ENCODE measurements around the gene OR2A5. TPM values are rescaled to one million over a fixed set of nuclear protein-coding genes. Genes with fewer than 3 reads are reported as not detected.

Gene OR2A5, protein sequence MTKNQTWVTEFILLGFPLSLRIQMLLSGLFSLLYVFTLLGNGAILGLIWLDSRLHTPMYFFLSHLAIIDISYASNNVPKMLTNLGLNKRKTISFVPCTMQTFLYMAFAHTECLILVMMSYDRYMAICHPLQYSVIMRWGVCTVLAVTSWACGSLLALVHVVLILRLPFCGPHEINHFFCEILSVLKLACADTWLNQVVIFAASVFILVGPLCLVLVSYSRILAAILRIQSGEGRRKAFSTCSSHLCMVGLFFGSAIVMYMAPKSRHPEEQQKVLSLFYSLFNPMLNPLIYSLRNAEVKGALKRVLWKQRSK
- polyA plus RNA-seq (2013): not detected in 2 replicates

DNA sequence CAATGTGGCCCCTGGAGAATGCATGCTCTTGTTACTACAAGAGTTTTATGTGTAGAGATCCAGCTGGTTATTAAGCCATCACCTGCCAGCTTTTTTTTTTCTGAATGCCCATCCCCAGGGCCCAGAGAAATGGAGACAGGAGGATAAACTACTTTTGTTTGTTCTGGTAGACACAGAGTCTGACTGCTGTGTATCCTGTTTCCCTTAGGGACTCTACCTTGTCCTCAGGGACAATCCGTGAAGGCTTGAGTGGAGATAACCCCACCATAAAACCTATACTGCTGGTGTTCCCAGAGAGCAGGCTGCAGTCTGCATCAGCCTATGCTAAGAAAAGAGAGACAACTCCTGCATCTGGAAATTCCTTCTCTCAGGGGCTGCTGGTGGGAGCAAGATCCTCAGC lies at the start of gene OR2A5:
Gene OR2A5, plus strand, starts transcription at position 301 of the 400 bp plus-strand sequence. CDS start 1,454 bp downstream, outside the sequence.
- H2BK120ac ChIP-seq (ENCODE audit: insufficient read depth, low read length, poor library complexity): no peak within 1 kb of the TSS
- H3K4ac ChIP-seq (ENCODE audit: low read depth, low read length): no peak within 1 kb of the TSS
- no peaks in the 10 kb centered on the region for H3K79me2 ChIP-seq (ENCODE audit: control insufficient read depth, insufficient read depth, low read length, poor library complexity)
- no peak within 1 kb of the TSS for H4K91ac ChIP-seq (ENCODE audit: low read depth, low read length)
- DNase-seq: no peak
- H3K9ac ChIP-seq (ENCODE audit: low read length): peak within 1 kb of the TSS; percentile 58
- H3K36me3 ChIP-seq (ENCODE audit: control insufficient read depth in 1 of 2, insufficient read depth in 2 of 2, low read length in 2 of 2): no peaks in the 10 kb centered on the region
- H3K23ac ChIP-seq (ENCODE audit: low read length): no peak within 1 kb of the TSS
- no peaks in the 10 kb centered on the region for H3K27me3 ChIP-seq (ENCODE audit: insufficient read depth, low read length)
- no peak within 1 kb of the TSS for H2AK5ac ChIP-seq (ENCODE audit: low read length)
- no peak within 1 kb of the TSS for H3K4me2 ChIP-seq (ENCODE audit: low read length)
- H3K9me3 ChIP-seq (ENCODE audit: insufficient read depth, low read depth, low read length): no peaks in the 10 kb centered on the region
- H3K79me1 ChIP-seq (ENCODE audit: low read length): no peaks in the 10 kb centered on the region
- no peak within 1 kb of the TSS for H3K4me3 ChIP-seq (ENCODE audit: low read depth, low read length)
- no peak within 1 kb of the TSS for H2BK12ac ChIP-seq (ENCODE audit: low read length)
- H3K27ac ChIP-seq (ENCODE audit: low read depth, low read length): no peak within 1 kb of the TSS
- no peak within 1 kb of the TSS for H4K12ac ChIP-seq (ENCODE audit: low read depth, low read length)
- H2AFZ ChIP-seq (ENCODE audit: insufficient read depth, low read length, poor library complexity): no peak within 1 kb of the TSS
- no CpG with 5 or more reads among the region's 1 CpG for WGBS (ENCODE audit: extremely low coverage, insufficient coverage, insufficient read length)
- no peaks in the 10 kb centered on the region for H3K4me1 ChIP-seq (ENCODE audit: control insufficient read depth in 1 of 2, insufficient read depth in 2 of 2, low read length in 2 of 2)
- H4K8ac ChIP-seq (ENCODE audit: low read depth, low read length): no peak within 1 kb of the TSS
- no peak within 1 kb of the TSS for H3K18ac ChIP-seq (ENCODE audit: low read length)
- no peak within 1 kb of the TSS for H2BK5ac ChIP-seq (ENCODE audit: low read depth, low read length, poor library complexity)
- H3K14ac ChIP-seq (ENCODE audit: low read length): no peak within 1 kb of the TSS

DNA sequence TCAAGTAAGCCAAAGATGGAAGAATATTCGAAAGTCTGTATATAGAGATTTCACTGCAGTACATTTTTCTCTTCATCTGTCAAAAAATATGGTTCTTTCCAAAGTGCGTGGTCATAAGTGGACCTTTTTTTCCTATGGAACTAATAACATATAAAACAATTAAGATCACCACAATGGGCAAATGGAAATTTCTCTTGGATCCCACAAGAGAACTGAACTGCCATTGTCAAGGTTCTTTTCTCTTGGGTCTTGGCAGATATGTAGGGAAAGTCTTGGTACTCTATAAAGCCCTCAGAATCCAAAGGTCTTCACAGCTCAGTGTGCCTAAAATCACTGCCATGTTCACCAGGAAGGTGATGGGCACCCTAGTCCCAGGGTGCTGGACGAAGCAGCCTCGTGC lies 48.7 kb upstream of the OR2A5 start, which contains the start of gene OR6B1:
Gene OR6B1, plus strand, starts transcription at position 301 of the 400 bp plus-strand sequence. CDS start 3,677 bp downstream, outside the sequence.
- DNase-seq: no peak
- WGBS (ENCODE audit: extremely low coverage, insufficient coverage, insufficient read length): no CpG with 5 or more reads among the region's 4 CpGs
- H3K14ac ChIP-seq (ENCODE audit: low read length): no peak within 1 kb of the TSS
- H3K23ac ChIP-seq (ENCODE audit: low read length): no peak within 1 kb of the TSS
- no peak within 1 kb of the TSS for H4K12ac ChIP-seq (ENCODE audit: low read depth, low read length)
- no peaks in the 10 kb centered on the region for H3K9me3 ChIP-seq (ENCODE audit: insufficient read depth, low read depth, low read length)
- H3K18ac ChIP-seq (ENCODE audit: low read length): no peak within 1 kb of the TSS
- no peaks in the 10 kb centered on the region for H3K4me1 ChIP-seq (ENCODE audit: control insufficient read depth in 1 of 2, insufficient read depth in 2 of 2, low read length in 2 of 2)
- no peak within 1 kb of the TSS for H2BK12ac ChIP-seq (ENCODE audit: low read length)
- no peak within 1 kb of the TSS for H2BK5ac ChIP-seq (ENCODE audit: low read depth, low read length, poor library complexity)
- no peak within 1 kb of the TSS for H2AK5ac ChIP-seq (ENCODE audit: low read length)
- H3K79me2 ChIP-seq (ENCODE audit: control insufficient read depth, insufficient read depth, low read length, poor library complexity): no peaks in the 10 kb centered on the region
- H3K4me3 ChIP-seq (ENCODE audit: low read depth, low read length): no peak within 1 kb of the TSS
- no peak within 1 kb of the TSS for H3K27ac ChIP-seq (ENCODE audit: low read depth, low read length)
- no peak within 1 kb of the TSS for H2BK120ac ChIP-seq (ENCODE audit: insufficient read depth, low read length, poor library complexity)
- no peaks in the 10 kb centered on the region for H3K79me1 ChIP-seq (ENCODE audit: low read length)
- no peak within 1 kb of the TSS for H3K4me2 ChIP-seq (ENCODE audit: low read length)
- no peak within 1 kb of the TSS for H2AFZ ChIP-seq (ENCODE audit: insufficient read depth, low read length, poor library complexity)
- no peaks in the 10 kb centered on the region for H3K36me3 ChIP-seq (ENCODE audit: control insufficient read depth in 1 of 2, insufficient read depth in 2 of 2, low read length in 2 of 2)
- H4K8ac ChIP-seq (ENCODE audit: low read depth, low read length): no peak within 1 kb of the TSS
- H3K9ac ChIP-seq (ENCODE audit: low read length): no peak within 1 kb of the TSS
- no peak within 1 kb of the TSS for H3K4ac ChIP-seq (ENCODE audit: low read depth, low read length)
- H4K91ac ChIP-seq (ENCODE audit: low read depth, low read length): no peak within 1 kb of the TSS
- H3K27me3 ChIP-seq (ENCODE audit: insufficient read depth, low read length): no peaks in the 10 kb centered on the region

DNA sequence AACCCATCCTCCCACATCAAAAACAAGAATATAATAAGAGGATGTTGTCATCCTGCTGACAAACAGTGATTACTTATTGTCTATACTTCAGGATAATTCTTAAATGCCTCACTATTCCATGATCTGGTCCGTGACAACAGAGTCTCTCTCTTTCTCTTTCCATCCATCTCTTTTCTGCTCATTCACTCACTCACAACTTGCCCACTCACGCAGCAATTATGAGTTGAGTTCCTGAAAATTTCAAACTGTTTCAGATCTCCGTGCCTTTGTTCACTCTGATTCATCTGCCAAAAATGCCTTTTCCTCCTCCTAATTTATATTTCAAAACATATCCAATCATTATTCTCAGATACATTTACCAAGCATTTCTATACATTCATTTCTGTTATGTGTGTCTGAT lies 47.2 kb upstream of the OR2A5 start:
- Histone ChIP-seq H3K79me1 (ENCODE audit: low read length) (no peaks in the 10 kb centered on the region), H3K18ac (ENCODE audit: low read length) (no peak overlapping the region), H2AK5ac (ENCODE audit: low read length) (no peak overlapping the region), H3K23ac (ENCODE audit: low read length) (no peak overlapping the region), H3K9ac (ENCODE audit: low read length) (no peak overlapping the region), H4K8ac (ENCODE audit: low read depth, low read length) (no peak overlapping the region), H3K4me2 (ENCODE audit: low read length) (no peak overlapping the region), H3K4me1 (ENCODE audit: control insufficient read depth in 1 of 2, insufficient read depth in 2 of 2, low read length in 2 of 2) (no peaks in the 10 kb centered on the region), H3K4me3 (ENCODE audit: low read depth, low read length) (no peak overlapping the region), H2BK5ac (ENCODE audit: low read depth, low read length, poor library complexity) (no peak overlapping the region), H3K36me3 (ENCODE audit: control insufficient read depth in 1 of 2, insufficient read depth in 2 of 2, low read length in 2 of 2) (no peaks in the 10 kb centered on the region), H3K79me2 (ENCODE audit: control insufficient read depth, insufficient read depth, low read length, poor library complexity) (no peaks in the 10 kb centered on the region), H3K9me3 (ENCODE audit: insufficient read depth, low read depth, low read length) (no peaks in the 10 kb centered on the region), H4K12ac (ENCODE audit: low read depth, low read length) (no peak overlapping the region), H3K27ac (ENCODE audit: low read depth, low read length) (no peak overlapping the region), H4K91ac (ENCODE audit: low read depth, low read length) (no peak overlapping the region), H3K27me3 (ENCODE audit: insufficient read depth, low read length) (no peaks in the 10 kb centered on the region), H2AFZ (ENCODE audit: insufficient read depth, low read length, poor library complexity) (no peak overlapping the region), H3K14ac (ENCODE audit: low read length) (no peak overlapping the region), H2BK12ac (ENCODE audit: low read length) (no peak overlapping the region), H3K4ac (ENCODE audit: low read depth, low read length) (no peak overlapping the region), H2BK120ac (ENCODE audit: insufficient read depth, low read length, poor library complexity) (no peak overlapping the region)
- WGBS (ENCODE audit: extremely low coverage, insufficient coverage, insufficient read length): no CpG with 5 or more reads among the region's 3 CpGs
- DNase-seq: no peak

DNA sequence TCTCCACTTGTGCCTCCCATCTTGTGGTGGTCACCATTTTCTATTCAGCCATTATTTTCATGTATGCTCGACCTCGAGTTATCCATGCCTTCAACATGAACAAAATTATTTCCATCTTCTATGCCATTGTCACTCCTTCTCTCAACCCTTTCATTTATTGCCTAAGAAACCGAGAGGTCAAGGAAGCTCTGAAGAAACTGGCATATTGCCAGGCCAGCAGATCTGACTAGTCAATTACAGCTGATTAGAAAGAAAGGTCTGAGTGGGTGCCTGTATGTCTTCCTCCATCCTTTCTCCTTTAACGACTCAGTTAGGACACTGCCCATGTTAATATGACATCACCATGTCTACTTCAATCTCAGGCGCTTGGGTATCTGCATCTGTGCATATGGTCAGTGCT lies 44.0 kb upstream of the OR2A5 start:
- Histone ChIP-seq H2BK120ac (ENCODE audit: insufficient read depth, low read length, poor library complexity) (no peak overlapping the region), H2BK12ac (ENCODE audit: low read length) (no peak overlapping the region), H2AK5ac (ENCODE audit: low read length) (no peak overlapping the region), H3K36me3 (ENCODE audit: control insufficient read depth in 1 of 2, insufficient read depth in 2 of 2, low read length in 2 of 2) (peaks cover 0 to 3% of the 10 kb centered on the region in 2 experiments), H3K18ac (ENCODE audit: low read length) (no peak overlapping the region), H3K79me1 (ENCODE audit: low read length) (no peaks in the 10 kb centered on the region), H3K9me3 (ENCODE audit: insufficient read depth, low read depth, low read length) (peaks cover 3% of the 10 kb centered on the region), H3K27me3 (ENCODE audit: insufficient read depth, low read length) (no peaks in the 10 kb centered on the region), H3K14ac (ENCODE audit: low read length) (no peak overlapping the region), H3K4me1 (ENCODE audit: control insufficient read depth in 1 of 2, insufficient read depth in 2 of 2, low read length in 2 of 2) (no peaks in the 10 kb centered on the region), H3K4me3 (ENCODE audit: low read depth, low read length) (no peak overlapping the region), H3K23ac (ENCODE audit: low read length) (no peak overlapping the region), H3K27ac (ENCODE audit: low read depth, low read length) (no peak overlapping the region), H4K91ac (ENCODE audit: low read depth, low read length) (no peak overlapping the region), H3K4ac (ENCODE audit: low read depth, low read length) (no peak overlapping the region), H3K9ac (ENCODE audit: low read length) (no peak overlapping the region), H2BK5ac (ENCODE audit: low read depth, low read length, poor library complexity) (no peak overlapping the region), H4K8ac (ENCODE audit: low read depth, low read length) (no peak overlapping the region), H3K79me2 (ENCODE audit: control insufficient read depth, insufficient read depth, low read length, poor library complexity) (no peaks in the 10 kb centered on the region), H2AFZ (ENCODE audit: insufficient read depth, low read length, poor library complexity) (no peak overlapping the region), H4K12ac (ENCODE audit: low read depth, low read length) (no peak overlapping the region), H3K4me2 (ENCODE audit: low read length) (no peak overlapping the region)
- no CpG with 5 or more reads among the region's 5 CpGs for WGBS (ENCODE audit: extremely low coverage, insufficient coverage, insufficient read length)
- no peak for DNase-seq

Measured in trophoblast cell (in vitro differentiated cells and primary cell).